Astrocyte (in vitro differentiated cells and primary cell): ENCODE results near the gene CEP63.

Experiments used
- EZH2 ChIP-seq: IDR thresholded peaks from 2 replicates; pipeline ENCODE4 v1.6.1; 2012; ENCODE audit warnings: mild to moderate bottlenecking, low read length, inconsistent platforms; ENCODE audit not compliant: insufficient read depth
- TF ChIP-seq, protein P1 (sequence below): IDR thresholded peaks from 2 replicates; pipeline ENCODE4 v1.5.1; 2011; ENCODE audit warnings: low read depth, mild to moderate bottlenecking, inconsistent platforms, low read length, moderate library complexity; ENCODE audit not compliant: insufficient read depth

DNA sequence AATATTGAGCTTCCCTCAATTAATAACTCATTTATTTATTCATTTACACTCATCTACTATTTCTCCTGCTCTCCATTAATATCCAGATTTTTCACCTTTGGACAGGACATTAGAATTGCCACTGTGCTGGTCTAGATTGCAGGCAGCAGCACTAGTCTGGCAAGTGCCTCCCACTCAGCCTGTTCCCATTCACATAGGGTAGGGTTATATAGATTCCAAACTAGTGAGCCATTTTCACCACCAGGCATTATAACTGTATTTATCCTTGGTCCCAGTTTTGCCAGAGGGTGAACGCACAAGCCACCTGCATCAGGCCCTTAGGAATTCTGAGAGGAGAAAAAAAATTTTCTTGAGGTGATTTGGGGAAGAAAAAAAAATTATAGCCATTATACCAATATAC is 44.5 kb upstream of the CEP63 start:
- TF ChIP-seq, protein P1, sequence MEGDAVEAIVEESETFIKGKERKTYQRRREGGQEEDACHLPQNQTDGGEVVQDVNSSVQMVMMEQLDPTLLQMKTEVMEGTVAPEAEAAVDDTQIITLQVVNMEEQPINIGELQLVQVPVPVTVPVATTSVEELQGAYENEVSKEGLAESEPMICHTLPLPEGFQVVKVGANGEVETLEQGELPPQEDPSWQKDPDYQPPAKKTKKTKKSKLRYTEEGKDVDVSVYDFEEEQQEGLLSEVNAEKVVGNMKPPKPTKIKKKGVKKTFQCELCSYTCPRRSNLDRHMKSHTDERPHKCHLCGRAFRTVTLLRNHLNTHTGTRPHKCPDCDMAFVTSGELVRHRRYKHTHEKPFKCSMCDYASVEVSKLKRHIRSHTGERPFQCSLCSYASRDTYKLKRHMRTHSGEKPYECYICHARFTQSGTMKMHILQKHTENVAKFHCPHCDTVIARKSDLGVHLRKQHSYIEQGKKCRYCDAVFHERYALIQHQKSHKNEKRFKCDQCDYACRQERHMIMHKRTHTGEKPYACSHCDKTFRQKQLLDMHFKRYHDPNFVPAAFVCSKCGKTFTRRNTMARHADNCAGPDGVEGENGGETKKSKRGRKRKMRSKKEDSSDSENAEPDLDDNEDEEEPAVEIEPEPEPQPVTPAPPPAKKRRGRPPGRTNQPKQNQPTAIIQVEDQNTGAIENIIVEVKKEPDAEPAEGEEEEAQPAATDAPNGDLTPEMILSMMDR: no peak
- no peak for TF ChIP-seq EZH2
